ENCODE measurements around the gene ZNF286A. TPM values are rescaled to one million over a fixed set of nuclear protein-coding genes. Genes with fewer than 3 reads are reported as not detected.
"Not testable (repeated sequence)": the region's sequence is repeated elsewhere in the genome, so short reads cannot be mapped to it uniquely, and the experiment has no call there.

Gene ZNF286A
- total RNA-seq = 28.8 and 41.7 TPM in 2 replicates

DNA sequence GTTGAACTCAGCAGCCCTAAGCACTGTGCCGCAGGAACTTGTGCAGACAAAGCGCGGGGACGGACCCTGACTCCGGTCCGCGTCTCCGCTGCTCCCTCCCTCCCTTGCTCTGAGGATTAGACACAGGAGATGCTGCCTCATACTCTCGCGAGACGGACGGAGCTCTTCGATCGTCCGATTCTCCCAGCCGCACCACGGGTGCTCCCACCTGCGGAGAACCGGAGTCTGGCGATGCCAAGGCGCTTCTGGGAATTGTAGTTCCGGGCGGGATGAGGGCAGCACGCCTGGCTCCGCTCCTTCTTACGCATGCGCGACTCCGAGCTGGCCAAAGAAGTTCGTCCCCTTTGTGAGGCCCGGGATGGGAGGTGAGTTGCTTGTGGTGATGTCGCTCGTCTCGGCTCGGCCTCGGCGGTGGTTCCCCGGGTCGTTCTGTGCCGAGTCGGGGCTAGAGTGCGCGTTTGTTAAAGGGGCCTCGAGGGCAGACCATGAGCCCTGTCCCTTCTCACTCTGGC is at the start of gene ZNF286A:
Gene ZNF286A, plus strand, starts transcription at position 340 of the 512 bp plus-strand sequence. CDS start 578 bp downstream, outside the sequence.
- DNase-seq (ENCODE audit: low read depth, low spot score) = peak; percentile 93

DNA sequence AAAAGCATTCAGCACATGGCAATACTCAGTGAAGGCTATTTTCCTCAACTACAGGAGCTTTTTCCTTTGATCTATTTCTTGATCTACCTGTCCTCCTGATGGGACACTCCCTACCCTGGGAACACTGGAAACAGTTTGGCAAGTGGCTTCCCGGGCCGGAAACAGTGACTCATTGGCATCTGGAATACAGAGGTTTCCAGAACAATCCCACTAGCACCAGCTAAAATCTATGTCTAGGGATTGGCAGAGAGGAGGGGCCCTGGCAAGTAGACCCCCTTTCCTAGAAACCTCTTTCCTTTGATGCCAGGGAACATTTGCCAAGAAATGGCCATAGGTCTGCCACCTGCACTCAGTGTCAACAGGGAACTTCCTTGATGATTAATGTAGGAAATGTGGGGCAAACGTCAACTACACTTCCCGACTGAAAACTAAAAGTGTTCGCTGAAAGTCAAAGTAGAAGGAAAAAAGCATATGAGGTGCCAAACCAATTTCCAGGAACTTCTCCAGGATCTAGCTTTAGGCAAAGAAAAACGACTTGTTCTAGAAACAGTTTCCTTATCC is 49.6 kb upstream of the ZNF286A start:
- no peak for DNase-seq (ENCODE audit: low read depth, low spot score)

DNA sequence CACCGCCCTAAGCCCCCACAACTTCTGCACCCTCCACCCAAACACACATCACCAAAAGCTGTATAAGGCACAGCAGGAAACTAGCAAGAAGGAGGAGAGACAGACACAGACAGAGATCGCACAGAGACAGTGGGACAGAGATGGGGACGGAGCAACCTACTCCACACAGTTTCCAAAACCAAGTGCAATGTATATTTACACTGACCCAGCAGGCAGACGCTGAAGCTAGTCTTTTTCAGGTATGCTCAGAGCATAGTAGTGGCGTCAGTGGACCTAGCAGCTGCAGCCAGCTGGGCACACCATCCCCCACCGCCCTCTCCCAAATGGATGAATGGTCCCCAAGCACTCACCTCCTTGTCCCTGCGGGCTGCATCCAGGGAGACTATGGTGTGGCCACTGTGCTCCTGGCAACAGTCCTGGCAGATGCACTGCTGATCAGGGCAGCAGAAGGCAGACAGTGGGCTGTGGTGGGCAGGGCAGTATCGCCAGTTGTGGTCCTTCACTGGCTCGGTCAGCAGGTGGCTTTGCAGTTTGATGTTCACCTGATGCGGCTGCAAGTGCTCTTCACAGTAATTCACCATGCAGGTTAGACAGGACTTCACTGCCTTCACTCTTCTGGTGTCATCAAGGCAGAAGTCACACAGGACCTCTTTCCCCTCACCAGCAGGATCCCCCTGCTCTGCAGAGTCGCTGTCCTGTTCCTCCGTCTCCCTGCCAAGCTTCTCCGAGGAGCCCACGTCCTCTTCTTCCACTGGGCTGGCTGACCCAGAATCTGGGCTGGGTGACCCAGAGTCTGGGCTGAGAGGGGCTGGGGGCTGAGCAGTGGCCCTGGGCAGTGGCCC is 48.6 kb upstream of the ZNF286A start:
- DNase-seq (ENCODE audit: low read depth, low spot score) = no peak

DNA sequence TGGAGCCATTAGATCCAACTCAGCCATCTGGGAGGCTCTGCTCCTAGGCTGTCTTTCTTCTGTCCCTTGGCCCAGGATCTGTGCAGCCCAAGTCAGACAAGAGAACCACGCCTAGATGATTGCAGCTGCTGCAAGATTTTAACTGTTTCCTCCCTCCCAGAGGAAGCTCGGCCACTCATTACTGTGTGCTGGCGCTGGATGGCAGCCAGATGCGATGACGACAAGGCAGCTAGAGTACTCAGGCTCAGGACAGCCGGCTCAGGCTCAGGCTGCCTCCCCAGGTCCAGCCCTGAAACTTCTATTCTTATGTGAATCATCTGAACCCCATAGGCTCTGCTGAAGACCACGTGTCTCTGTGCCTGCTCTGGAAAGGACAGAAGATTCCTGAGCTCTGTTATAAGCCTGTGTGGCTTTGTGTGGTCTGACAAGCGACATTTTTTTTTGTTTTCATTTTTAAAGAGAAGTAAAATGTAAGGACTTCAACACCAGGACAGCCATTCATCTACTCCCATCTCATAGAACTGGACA is 47.9 kb upstream of the ZNF286A start:
- DNase-seq (ENCODE audit: low read depth, low spot score) = peak; percentile 91

DNA sequence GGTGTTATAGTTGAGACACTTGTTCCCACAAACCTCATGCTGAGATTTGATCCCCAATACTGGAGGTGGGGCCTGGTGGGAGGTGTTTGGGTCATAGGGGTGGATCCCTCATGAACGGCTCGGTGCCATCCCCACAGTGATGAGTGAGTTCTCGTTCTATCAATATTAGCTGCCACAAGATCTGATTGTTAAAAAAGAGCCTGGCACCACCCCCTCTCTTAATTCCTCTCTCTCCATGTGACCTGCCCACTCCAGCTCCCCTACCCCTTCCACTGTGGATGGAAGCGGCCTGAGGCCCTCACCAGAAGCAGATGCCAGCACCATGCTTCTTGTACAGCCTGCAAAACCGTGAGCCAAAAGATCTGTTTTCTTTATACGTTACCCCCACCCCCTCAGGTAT is 46.6 kb upstream of the ZNF286A start:
- DNase-seq (ENCODE audit: low read depth, low spot score) = no peak

DNA sequence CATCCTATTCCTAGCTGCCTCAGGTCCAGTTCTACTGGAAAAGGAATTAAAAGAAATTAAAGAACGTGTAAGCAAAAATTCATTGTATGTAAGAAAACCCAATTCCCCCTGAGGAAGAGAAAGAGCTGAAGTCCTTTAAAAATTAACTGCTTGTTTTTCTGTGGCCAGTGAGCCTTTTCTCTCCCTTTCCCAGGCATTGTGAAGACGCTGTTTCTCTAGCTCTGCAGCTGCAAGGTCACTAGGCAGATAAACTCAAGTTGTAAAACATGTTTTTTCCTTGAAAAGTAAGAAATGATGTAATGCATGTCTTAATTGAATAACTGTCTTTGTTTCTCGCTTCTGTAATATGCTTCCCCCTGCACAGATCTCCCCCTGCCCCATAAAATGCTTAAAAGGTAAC is 45.2 kb upstream of the ZNF286A start:
- DNase-seq (ENCODE audit: low read depth, low spot score) = not testable (repeated sequence)

DNA sequence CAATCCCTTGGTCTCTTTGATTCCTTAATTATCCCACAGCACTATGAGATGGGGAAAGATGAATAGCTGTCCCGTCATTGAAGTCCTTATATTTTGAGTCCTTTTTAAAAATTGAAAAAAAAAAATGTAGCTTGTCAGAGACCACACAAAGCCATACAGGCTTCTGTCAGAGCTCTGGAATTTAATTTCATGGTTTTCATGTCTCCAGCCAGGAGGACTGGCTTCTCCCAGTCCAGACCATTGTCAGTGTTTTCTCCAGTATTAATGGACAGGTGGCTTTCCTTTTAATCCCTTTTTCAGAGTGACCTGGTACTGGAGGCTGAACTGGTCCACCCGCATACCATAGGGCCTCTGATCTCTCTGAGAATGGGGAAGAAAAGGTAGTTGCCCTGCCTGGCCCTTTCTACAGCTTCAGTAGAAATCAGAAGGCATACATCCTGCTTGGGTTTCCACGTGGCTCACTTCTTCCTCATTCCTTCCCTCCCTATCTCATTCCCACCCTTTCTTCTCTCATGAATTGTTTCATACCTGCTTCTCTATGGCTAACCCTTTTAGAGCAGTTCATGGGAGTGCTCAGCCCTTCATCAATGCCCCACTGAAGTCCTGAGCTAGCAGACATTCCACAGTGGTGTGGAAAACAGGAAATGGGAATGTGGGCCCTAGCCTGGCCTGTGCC is 44.5 kb upstream of the ZNF286A start:
- DNase-seq (ENCODE audit: low read depth, low spot score) = no peak

DNA sequence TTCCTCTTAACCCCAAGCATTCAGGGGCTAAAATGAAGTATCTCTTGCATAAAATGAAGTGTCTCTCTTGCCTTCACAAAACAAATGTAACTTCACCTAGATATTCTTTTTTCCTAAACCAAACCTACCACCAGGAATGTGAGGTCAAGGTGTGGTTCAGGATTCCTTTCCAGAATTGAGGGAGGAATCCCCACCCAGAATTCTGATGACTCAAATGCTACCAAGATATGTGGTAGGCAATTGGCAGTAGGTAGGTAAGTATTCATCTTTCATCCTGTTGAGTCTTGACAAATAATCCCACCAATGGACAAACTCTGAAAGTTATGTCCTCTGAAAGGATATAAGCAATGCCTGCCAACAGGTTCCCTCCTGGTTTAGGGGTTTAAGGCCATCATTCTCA is 41.7 kb upstream of the ZNF286A start:
- DNase-seq (ENCODE audit: low read depth, low spot score) = no peak

DNA sequence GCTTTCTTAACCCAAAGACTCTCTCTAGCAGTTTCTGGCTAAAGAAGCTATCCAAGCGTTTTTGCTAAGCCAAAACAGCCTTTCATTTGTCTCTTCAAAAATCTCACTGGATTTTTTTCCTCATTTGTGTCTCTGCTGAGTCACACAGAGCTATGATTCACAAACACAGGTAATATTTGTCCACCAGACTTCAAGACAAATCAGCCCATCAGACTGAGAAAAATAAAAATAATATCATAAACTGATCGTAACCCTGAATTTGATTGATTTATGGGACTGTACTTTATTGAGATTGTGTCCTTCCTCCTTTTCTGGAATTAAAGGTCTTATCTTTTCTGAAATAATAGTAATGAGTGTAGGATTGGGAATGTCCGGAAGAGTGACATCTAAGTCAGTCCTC is 41.3 kb upstream of the ZNF286A start:
- no peak for DNase-seq (ENCODE audit: low read depth, low spot score)

DNA sequence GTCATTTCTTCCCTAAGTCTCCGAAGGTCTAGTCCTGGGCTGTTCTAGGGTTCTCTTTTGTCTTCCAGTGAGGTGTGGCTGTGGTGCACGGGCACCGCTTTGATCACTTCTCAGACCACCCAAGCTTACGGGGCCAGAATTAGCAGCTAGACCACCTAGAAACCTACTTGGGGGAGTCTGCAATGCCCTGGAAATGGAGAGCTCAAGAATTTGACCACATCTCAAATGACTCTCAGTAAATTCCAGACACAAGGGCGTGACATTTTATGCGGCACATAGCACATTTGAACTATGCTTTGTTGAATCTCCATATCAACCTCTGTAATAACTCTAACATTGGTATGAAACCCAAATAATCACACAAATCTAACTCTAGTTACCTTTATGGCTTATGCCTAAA is 40.3 kb upstream of the ZNF286A start:
- no peak for DNase-seq (ENCODE audit: low read depth, low spot score)

DNA sequence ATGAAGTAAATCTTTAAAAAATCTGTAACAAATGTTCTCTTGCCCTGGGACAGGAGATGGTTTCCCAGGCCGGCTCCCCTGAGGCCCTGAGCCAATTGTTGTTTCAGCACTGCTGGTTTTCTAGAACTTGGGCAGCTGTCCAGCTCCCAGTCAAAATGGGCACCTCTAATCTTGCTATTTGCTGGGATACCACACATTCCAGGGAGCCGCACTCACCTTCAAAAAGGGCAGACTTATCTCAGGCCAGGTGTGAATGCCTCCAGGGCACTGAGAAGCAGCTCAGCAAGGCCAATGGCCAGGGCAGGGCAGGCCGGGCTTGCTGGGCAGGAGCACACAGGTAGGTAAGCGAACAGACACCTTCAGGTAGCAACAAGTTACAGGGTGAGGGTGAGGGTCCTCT is 39.9 kb upstream of the ZNF286A start:
- DNase-seq (ENCODE audit: low read depth, low spot score) = no peak

DNA sequence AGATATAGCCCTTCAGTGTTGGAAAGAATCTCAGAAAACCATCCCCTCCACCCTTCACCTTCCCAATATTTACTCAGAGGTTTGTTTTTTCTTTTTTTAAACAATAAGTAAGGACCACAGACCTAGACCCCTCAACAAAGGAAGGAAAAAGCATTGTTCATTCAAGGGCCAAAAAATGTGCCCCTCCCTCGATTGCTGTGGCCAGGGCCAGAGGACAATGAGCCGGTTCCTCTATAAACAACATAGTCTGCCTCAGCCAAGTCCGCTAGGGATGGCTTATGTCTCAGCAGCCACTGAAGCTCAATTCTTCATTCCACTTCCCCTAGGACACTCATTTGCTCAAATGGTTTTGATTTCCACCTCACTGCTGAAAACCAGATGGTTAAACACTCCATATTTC is 39.5 kb upstream of the ZNF286A start:
- no peak for DNase-seq (ENCODE audit: low read depth, low spot score)

DNA sequence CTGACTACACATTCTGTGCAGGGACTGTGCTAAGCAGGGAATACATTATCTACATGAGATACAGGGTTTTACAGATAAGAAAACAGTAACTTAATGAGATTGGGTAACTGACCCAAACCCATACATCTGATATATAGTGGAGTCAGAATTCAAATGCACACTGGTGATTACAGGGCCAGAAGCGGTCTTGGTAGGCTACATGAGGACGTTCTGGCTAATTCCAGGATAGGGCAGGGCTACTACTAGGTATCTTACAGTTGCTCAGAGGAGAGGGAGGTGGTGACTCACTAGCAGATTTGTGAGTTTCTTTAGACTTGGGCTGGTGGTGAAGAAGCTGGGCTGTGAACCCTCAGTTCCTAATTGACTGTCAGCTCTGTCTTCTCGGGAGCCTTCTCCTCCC is 36.9 kb upstream of the ZNF286A start:
- no peak for DNase-seq (ENCODE audit: low read depth, low spot score)

DNA sequence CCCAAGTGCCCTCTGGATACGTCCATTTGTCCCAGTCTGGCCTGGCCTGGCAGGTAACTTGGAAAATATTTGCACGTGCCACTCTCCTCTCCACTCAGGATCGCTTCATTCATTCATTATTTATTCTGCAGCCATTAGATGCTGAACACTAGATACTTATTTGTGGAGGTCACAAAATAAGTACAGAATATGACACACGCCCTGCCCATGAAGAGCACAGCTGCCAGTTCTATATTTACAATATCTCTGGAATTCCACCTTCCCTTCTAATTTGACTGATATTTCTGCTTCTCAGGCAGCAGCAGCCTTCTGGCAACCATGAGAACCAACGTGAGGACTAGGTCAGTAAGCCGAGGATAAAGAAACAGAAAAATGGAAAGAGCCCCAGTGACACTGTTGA is 36.4 kb upstream of the ZNF286A start:
- DNase-seq (ENCODE audit: low read depth, low spot score) = no peak

DNA sequence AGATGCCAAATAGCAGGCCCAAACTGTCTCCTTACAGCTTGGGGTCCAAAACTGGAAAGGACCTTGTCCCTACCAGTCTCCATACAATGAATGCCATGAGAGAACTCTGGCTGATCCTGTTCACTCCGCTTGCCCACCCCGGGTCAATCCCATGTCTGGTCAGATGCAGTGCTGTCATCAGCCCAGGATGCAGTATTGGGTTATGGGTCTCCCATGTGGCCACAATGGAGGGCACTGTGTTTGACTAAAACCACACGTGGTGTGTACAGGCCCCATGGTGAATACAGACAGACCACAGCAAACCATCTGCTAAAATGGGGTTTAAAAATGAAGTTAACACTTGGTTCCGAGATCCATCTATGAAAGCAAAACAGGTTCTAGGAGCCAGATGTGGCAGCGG is 35.9 kb upstream of the ZNF286A start:
- no peak for DNase-seq (ENCODE audit: low read depth, low spot score)

DNA sequence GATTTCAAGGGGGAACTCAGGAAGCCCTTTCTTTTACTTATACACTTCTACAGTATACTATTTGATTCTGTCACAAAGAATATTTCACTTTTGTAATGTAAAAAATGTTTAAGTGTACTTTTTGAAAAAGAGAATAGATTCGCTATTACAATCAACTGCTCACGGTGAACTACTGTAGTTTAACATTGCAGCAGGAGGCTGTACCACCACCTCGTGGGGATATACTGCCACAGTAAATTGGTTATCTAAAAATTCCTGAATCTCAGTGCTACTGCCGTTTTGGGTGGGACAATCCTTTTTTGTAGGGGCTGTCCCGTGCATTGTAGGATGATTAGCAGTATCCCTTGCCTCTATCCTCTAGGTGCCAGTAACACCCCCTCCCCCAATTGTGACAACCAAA is 30.0 kb upstream of the ZNF286A start:
- not testable (repeated sequence) for DNase-seq (ENCODE audit: low read depth, low spot score)

DNA sequence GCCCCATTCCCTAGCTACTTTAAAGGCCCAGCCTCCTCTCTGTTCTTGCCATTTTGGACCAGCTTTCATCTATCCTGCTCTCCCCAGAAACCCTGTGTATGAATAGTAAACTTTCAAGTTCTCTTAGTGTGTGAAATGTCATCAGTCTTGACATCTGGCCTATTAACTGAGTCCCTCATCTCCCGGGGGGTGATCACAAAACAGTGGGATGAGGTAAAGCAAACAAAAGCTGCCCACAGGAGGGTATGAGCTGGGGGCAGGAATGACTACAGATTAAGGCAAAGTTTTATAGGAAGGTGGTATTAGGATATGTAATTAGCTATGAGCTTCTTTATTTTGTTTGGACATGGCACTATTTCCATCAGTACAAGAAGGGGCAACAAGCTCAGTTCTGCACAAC is 24.9 kb upstream of the ZNF286A start:
- not testable (repeated sequence) for DNase-seq (ENCODE audit: low read depth, low spot score)

DNA sequence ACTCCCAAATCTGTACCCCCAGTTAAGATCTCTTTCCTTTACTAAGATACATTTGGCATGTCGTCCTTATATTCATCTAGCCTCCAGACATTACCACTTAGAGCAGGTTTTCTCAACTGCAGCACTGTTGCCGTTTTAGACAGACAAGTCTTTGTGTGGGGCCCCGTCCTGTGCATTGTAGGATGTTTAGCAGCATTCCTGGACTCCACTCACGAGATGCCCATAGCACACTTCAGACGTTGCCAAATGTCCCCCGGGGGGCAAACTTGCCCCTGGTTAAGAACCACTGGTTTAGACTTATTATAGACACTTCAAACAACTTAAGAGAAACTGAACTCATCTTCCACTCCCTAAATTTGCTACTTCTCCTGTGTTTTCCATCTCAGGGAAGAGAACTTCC is 23.6 kb upstream of the ZNF286A start:
- not testable (repeated sequence) for DNase-seq (ENCODE audit: low read depth, low spot score)

DNA sequence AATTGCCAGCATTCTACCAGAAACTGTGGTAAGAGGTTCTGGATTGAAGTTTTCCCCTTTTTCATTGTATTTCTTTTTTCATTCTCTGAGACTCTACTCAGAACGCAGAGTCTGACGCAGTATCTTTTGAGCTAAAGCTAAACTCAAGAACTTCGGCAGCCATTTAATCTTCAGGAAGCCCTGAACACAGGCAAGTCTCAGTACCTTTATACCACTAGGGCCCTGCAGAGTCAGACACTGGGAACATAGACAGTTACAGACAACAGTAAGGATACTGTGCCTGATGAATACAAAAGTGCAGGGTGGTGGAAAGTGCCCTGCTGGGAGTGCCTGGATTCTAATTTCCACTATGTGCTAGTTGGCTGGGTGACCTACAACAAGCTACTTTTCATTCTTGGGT is 16.4 kb upstream of the ZNF286A start:
- not testable (repeated sequence) for DNase-seq (ENCODE audit: low read depth, low spot score)

DNA sequence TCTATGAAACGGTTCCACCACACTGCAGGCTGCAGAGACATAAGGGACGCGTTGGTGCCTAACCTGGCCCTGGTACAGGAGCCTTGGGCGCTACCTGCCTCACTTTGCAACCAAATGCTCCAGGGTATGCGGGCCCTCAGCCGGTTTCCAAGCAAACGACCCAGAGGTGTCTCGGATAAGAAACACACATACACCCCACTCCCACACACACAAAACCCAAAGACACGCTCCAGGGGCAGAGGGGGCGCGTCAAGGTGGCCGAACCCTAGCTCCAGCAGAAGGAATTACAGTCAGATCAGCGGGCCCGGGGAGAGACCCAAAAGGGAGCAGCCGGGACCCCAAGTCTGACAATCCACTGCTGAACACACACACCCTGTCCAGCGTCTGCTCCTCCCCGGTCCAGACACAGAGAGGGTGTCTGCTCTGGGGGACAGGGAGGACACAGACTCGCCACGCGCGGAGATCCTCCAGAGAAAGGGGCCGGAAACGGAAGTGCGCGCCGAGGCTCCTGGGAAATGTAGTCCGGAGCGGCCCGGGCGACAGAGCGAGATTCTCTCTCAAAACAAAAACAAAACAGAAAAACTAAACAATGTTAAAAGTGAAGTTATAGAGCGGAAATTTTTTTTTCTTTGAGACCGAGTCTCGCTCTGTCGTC is 15.6 kb upstream of the ZNF286A start, which contains the start of gene TRIM16:
Gene TRIM16, minus strand, starts transcription at position 488 of the 655 bp plus-strand sequence. CDS start 32,702 bp downstream, outside the sequence.
- not testable (repeated sequence) for DNase-seq (ENCODE audit: low read depth, low spot score)

DNA sequence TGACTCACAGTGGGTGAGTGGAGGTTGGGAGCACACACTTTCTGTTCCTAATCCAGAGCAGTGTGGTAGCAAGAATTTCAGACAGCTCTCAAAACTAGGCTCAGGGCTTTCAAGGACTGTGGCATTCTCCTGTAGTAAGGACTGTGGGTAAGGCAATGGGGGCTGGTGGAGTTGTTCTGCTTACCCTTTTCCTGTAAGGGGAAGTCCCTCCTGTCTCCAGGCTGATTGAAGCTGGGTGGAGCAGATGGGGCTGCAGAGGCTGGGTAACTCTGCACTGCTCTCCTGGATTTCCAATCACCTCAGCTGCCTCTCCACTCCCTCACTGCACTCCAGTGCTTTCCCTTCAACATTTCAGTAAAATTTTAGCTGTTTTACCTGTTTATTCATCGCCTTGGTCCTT is 12.1 kb upstream of the ZNF286A start:
- not testable (repeated sequence) for DNase-seq (ENCODE audit: low read depth, low spot score)

Data from pulmonary artery endothelial cell (primary cell).